ENCODE measurements around the gene NPAS1.

Gene NPAS1

GRCh38 chr19:47081095-47081494 is 61.5 kb downstream of the NPAS1 start:
- Histone ChIP-seq H2AFZ (ENCODE audit: low read length, unreplicated experiment) (no peak overlapping the region), H3K79me2 (ENCODE audit: control insufficient read depth, insufficient read depth, low read length, unreplicated experiment) (no peaks in the 10 kb centered on the region), H3K27me3 (ENCODE audit: insufficient read depth, low read length) (no peaks in the 10 kb centered on the region), H3K4me1 (ENCODE audit: control insufficient read depth, insufficient read depth, low read length, unreplicated experiment) (no peaks in the 10 kb centered on the region), H3K4me3 (ENCODE audit: low read depth, low read length) (no peak overlapping the region), H3K27ac (ENCODE audit: low read depth, low read length) (no peak overlapping the region), H3K36me3 (ENCODE audit: insufficient read depth, low read length) (no peaks in the 10 kb centered on the region)

DNA sequence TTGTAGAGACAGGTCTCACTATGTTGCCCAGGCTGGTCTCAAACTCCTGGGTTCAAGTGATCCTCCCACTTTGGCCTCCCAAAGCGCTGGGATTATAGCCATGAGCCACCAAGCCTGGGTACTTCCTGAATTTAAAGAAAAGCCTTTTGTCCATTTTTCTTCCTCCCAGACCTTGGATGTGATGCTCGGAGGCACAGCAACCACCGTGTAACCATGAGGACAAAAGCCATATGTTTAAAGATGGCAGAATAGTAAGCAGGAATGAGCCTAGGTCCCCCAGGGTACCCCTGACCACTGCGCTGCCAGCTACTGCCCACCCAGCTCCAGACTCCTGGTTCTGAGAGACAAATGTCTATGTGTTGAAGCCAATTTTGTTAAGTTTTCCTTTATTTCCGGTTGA is 62.9 kb downstream of the NPAS1 start:
- Histone ChIP-seq H3K36me3 (ENCODE audit: insufficient read depth, low read length) (no peaks in the 10 kb centered on the region), H3K27me3 (ENCODE audit: insufficient read depth, low read length) (no peaks in the 10 kb centered on the region), H3K79me2 (ENCODE audit: control insufficient read depth, insufficient read depth, low read length, unreplicated experiment) (no peaks in the 10 kb centered on the region), H3K4me3 (ENCODE audit: low read depth, low read length) (no peak overlapping the region), H2AFZ (ENCODE audit: low read length, unreplicated experiment) (no peak overlapping the region), H3K27ac (ENCODE audit: low read depth, low read length) (no peak overlapping the region), H3K4me1 (ENCODE audit: control insufficient read depth, insufficient read depth, low read length, unreplicated experiment) (no peaks in the 10 kb centered on the region)

DNA sequence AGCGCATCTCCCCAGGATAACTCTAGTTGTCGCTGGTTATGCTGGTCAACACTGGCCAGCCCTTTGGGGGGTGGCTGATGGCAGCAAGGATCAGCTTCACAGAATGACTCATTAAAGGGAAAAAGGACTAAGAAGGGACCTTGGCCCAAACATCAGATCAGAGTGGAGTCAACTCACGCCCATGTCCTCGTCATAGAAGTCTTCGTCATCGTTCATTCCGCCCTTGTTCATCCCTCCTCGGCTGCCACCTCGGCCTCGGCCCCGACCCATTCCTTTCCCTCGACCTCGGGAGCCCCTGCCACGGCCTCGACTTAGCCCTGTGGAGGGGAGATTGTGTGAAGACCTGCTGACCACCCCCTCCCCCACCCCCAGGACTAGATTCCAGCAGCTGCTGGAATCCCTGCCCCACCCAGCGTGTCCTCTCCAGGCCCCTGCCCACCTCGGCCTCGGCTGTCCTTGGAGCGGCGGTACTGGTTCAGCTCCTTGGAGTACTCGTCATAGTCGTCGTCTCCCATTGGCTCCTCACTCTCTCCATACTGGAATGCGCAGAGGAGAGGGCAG is 65.3 kb downstream of the NPAS1 start:
- no peaks in the 10 kb centered on the region for H3K36me3 ChIP-seq (ENCODE audit: insufficient read depth, low read length)
- H3K79me2 ChIP-seq (ENCODE audit: control insufficient read depth, insufficient read depth, low read length, unreplicated experiment): no peaks in the 10 kb centered on the region
- H2AFZ ChIP-seq (ENCODE audit: low read length, unreplicated experiment): no peak overlapping the region
- no peaks in the 10 kb centered on the region for H3K27me3 ChIP-seq (ENCODE audit: insufficient read depth, low read length)
- no peak overlapping the region for H3K4me3 ChIP-seq (ENCODE audit: low read depth, low read length)
- no peaks in the 10 kb centered on the region for H3K4me1 ChIP-seq (ENCODE audit: control insufficient read depth, insufficient read depth, low read length, unreplicated experiment)
- no peak overlapping the region for H3K27ac ChIP-seq (ENCODE audit: low read depth, low read length)

DNA sequence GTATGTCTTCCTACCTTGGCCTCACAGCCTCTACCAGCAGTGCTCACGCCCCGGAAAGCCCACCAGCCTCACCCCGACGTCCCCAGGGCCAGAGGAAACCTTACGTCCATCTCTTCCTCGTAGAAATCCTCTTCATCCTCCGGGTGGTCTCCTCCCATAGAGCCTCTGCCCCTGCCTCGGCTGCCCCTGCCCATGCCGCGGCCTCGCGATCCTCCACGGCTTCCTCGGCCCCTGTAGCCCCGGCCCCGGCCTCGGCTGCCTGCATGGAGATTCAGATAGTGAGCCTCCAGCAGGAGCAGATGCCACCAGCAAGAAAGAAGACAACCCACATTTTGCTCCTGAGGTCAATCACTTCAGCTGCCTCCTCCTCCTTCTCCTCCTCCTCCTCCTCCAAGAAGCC is 66.6 kb downstream of the NPAS1 start:
- H3K36me3 ChIP-seq (ENCODE audit: insufficient read depth, low read length): no peaks in the 10 kb centered on the region
- no peaks in the 10 kb centered on the region for H3K27me3 ChIP-seq (ENCODE audit: insufficient read depth, low read length)
- no peak overlapping the region for H2AFZ ChIP-seq (ENCODE audit: low read length, unreplicated experiment)
- no peak overlapping the region for H3K4me3 ChIP-seq (ENCODE audit: low read depth, low read length)
- H3K79me2 ChIP-seq (ENCODE audit: control insufficient read depth, insufficient read depth, low read length, unreplicated experiment): no peaks in the 10 kb centered on the region
- no peak overlapping the region for H3K27ac ChIP-seq (ENCODE audit: low read depth, low read length)
- no peaks in the 10 kb centered on the region for H3K4me1 ChIP-seq (ENCODE audit: control insufficient read depth, insufficient read depth, low read length, unreplicated experiment)

DNA sequence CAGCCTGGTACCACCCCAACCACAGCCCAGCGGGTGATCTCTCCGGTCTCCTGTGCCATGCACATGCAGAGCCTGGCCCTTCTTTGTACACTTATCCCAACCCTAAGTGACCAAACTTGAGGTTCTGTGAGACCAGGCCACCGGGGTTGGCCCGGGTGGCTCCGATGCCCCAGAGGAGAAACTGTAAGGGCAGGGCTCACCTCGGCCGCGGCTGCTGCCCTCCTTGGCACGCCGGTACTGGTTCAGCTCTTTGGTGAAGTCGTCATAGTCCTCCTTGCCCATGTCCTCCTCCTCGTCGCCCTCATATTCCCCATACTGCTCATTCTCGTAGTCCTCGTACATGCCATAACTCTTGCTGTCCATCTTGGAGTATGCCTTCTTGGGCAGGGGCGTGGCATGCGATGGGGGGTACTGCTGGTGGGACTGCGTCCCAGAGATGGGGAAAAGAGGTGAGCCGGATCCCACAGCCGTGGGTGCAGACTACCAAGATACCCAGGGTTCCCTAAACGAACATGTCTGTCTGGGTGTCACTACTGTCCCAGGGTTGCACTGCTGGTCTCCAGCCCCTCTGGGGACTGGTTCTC is 70.2 kb downstream of the NPAS1 start:
- Histone ChIP-seq H3K4me1 (ENCODE audit: control insufficient read depth, insufficient read depth, low read length, unreplicated experiment) (no peaks in the 10 kb centered on the region), H3K79me2 (ENCODE audit: control insufficient read depth, insufficient read depth, low read length, unreplicated experiment) (peaks cover 13% of the 10 kb centered on the region), H3K4me3 (ENCODE audit: low read depth, low read length) (no peak overlapping the region), H3K36me3 (ENCODE audit: insufficient read depth, low read length) (no peaks in the 10 kb centered on the region), H3K27ac (ENCODE audit: low read depth, low read length) (no peak overlapping the region), H2AFZ (ENCODE audit: low read length, unreplicated experiment) (no peak overlapping the region), H3K27me3 (ENCODE audit: insufficient read depth, low read length) (no peaks in the 10 kb centered on the region)

GRCh38 chr19:47093254-47093653 is 73.6 kb downstream of the NPAS1 start:
- Histone ChIP-seq H3K4me1 (ENCODE audit: control insufficient read depth, insufficient read depth, low read length, unreplicated experiment) (peaks cover 10% of the 10 kb centered on the region), H3K27me3 (ENCODE audit: insufficient read depth, low read length) (no peaks in the 10 kb centered on the region), H3K36me3 (ENCODE audit: insufficient read depth, low read length) (no peaks in the 10 kb centered on the region), H2AFZ (ENCODE audit: low read length, unreplicated experiment) (no peak overlapping the region), H3K4me3 (ENCODE audit: low read depth, low read length) (no peak overlapping the region), H3K79me2 (ENCODE audit: control insufficient read depth, insufficient read depth, low read length, unreplicated experiment) (peaks cover 44% of the 10 kb centered on the region), H3K27ac (ENCODE audit: low read depth, low read length) (no peak overlapping the region)

DNA sequence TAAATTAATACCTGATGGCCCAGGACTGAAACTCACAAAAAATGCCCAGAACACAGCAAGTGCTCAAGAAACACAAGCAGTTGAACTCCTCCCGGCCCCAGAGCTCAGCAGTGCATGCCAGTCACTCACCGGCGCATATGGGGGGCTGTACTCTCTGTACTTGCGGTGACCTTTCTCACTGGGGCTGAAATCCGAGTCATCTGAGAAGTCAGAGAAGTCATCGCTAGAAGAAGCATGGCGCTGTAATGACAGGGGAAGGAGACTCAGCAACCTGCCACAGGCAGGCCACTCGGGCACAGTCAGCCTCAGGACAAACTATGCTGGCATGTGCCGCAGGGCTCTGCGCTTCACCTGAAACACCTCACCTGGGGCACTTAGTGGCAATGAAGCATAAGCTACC is 74.2 kb downstream of the NPAS1 start:
- no peak overlapping the region for H2AFZ ChIP-seq (ENCODE audit: low read length, unreplicated experiment)
- H3K79me2 ChIP-seq (ENCODE audit: control insufficient read depth, insufficient read depth, low read length, unreplicated experiment): peaks cover 50% of the 10 kb centered on the region
- no peak overlapping the region for H3K27ac ChIP-seq (ENCODE audit: low read depth, low read length)
- H3K4me3 ChIP-seq (ENCODE audit: low read depth, low read length): no peak overlapping the region
- no peaks in the 10 kb centered on the region for H3K36me3 ChIP-seq (ENCODE audit: insufficient read depth, low read length)
- no peaks in the 10 kb centered on the region for H3K27me3 ChIP-seq (ENCODE audit: insufficient read depth, low read length)
- H3K4me1 ChIP-seq (ENCODE audit: control insufficient read depth, insufficient read depth, low read length, unreplicated experiment): peaks cover 11% of the 10 kb centered on the region

DNA sequence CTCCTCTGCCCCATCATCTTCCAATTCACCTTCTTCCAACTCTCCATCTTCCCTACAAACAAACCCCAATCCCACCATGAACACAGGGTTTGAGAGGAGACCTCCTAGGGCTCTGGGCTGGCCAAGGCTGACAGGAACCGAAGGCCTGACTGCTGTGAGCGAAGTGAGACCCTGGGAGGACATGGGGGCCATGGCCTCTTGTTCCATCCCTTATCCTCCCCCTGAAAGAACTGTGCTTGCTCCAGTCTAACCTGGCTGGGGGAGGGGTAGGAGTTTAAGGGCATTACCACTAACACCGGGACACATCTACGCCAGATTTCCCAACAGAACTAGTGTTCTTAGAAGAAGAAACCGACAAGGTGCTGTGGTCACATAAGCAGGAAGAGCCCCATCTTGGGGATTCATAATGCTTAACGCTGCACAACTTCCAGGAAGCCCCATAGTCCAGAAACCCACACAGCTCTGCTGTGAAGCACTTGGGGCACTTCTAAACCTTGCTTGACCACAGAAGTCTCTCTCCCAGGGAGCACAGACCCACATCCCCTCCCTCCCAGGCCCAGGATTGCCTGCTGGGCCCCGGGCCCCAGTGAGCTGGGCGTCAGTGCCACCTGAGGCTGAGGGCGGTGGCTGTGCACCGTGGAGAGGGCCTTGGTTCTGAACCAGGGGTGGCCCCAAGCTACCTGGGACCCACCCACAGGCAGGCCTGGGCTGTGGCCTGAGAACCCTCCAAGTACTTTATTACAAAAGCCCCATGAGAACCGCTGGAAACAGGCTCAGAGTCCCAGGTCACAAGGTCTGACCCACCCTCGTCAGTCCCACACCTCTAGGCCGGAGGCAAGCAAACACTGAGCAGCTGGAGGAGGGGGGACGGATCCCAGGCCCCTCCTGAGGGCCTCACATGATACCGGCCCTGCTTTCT is 75.2 kb downstream of the NPAS1 start:
- Histone ChIP-seq H3K4me1 (ENCODE audit: control insufficient read depth, insufficient read depth, low read length, unreplicated experiment) (peaks cover 11% of the 10 kb centered on the region), H2AFZ (ENCODE audit: low read length, unreplicated experiment) (no peak overlapping the region), H3K79me2 (ENCODE audit: control insufficient read depth, insufficient read depth, low read length, unreplicated experiment) (peaks cover 60% of the 10 kb centered on the region), H3K4me3 (ENCODE audit: low read depth, low read length) (no peak overlapping the region), H3K36me3 (ENCODE audit: insufficient read depth, low read length) (no peaks in the 10 kb centered on the region), H3K27me3 (ENCODE audit: insufficient read depth, low read length) (no peaks in the 10 kb centered on the region), H3K27ac (ENCODE audit: low read depth, low read length) (no peak overlapping the region)
